NCI-H1436 treated with DMSO at 0.1 percent for 48 hours (cell line): Measurements from ENCODE around the gene TMEM256.

Source experiments
- DNase-seq: peaks from one replicate; lab custom pipeline; 2025; lab: John Stamatoyannopoulos, UW

The TMEM256 gene

GRCh38 chr17:7407485-7408251 lies 3.8 kb upstream of the TMEM256 start, which contains the start of gene NLGN2:
Gene NLGN2, plus strand, starts transcription at chr17:7407845. Its CDS starts 411 bp downstream, at chr17:7408256.
- DNase-seq = no peak

GRCh38 chr17:7407082-7407481 lies 3.2 kb upstream of the TMEM256 start:
- no peak for DNase-seq

GRCh38 chr17:7406235-7406825 lies 2.4 kb upstream of the TMEM256 start:
- DNase-seq = no peak

GRCh38 chr17:7405350-7406234 lies 1.7 kb upstream of the TMEM256 start:
- DNase-seq = no peak

- DNase-seq = no peak
These were observed 946 bp upstream of the TMEM256 start for GRCh38 chr17:7404737-7405349.

GRCh38 chr17:7403727-7403976 lies 245 bp downstream of the TMEM256 start:
- no peak for DNase-seq

GRCh38 chr17:7403043-7403726 lies 712 bp downstream of the TMEM256 start:
- no peak for DNase-seq

GRCh38 chr17:7398612-7399011 lies 5.3 kb downstream of the TMEM256 start:
- DNase-seq = no peak

- DNase-seq = no peak
These were observed 7.8 kb downstream of the TMEM256 start for GRCh38 chr17:7396147-7396546.

GRCh38 chr17:7394452-7395191 lies 9.3 kb downstream of the TMEM256 start, which contains the start of gene PLSCR3:
Gene PLSCR3, minus strand, starts transcription at chr17:7394525. Its CDS starts 415 bp downstream, at chr17:7394110.
- DNase-seq = no peak

- DNase-seq = no peak
These were observed 10.1 kb downstream of the TMEM256 start for GRCh38 chr17:7393613-7394451.

- no peak for DNase-seq
These were observed 10.9 kb downstream of the TMEM256 start for GRCh38 chr17:7392696-7393612.

GRCh38 chr17:7391307-7391706 lies 12.6 kb downstream of the TMEM256 start:
- DNase-seq = no peak

GRCh38 chr17:7389924-7390910 lies 13.7 kb downstream of the TMEM256 start:
- DNase-seq = no peak

GRCh38 chr17:7388856-7389255 lies 15.0 kb downstream of the TMEM256 start:
- no peak for DNase-seq

- no peak for DNase-seq
These were observed 19.3 kb downstream of the TMEM256 start for GRCh38 chr17:7384489-7385081.

GRCh38 chr17:7383742-7384488 lies 20.0 kb downstream of the TMEM256 start:
- DNase-seq = no peak
